GM12873 (cell line): ENCODE data around the gene IQSEC1.
A peak's percentile ranks its signal among the peaks of the same experiment; 100 is the strongest.

Experiments
- TF ChIP-seq, protein P1 (sequence below): IDR thresholded peaks from 2 replicates; pipeline ENCODE4 v1.5.1; 2012; ENCODE audit warnings: low read depth, mild to moderate bottlenecking, moderate library complexity, low read length, control low read depth; ENCODE audit not compliant: insufficient read depth; ENCODE audit errors: missing control alignments

Gene IQSEC1

DNA sequence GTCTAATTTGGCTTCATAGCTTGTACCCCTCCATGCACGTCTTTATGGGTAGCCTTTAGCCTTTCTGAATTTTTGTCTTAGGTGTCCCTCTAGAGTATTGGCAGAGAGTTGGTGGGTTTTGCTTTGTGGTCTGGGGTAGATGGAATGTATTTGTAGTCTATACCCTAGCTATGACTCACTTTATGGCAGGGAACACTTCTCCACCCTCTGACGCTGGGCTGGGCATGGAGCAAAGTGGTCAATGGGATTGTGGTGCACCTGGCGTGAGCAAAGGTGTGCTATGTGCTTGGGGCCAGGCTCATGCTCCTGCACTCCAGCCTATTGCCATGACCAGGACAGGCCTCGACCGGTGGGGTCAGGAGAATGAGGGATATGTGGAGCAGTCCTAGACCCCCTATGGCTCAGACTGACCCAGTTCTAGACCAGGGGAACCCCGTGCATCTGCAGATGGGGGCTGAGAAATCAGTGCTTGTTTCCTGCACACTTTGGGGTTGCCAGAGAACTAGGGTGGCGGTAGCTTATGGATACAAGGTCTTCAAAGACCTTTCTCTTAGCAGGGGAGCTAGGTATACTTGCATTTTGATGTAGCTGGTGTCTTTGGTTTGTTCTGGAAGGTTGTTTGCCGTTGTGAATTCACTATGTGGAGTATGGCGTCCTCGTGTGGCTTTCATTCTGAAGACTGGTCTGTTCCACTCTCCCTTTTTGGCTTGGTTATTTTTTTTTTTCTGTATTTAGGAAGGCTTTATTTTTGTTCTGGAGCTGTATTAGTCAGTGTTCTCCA lies 182.4 kb downstream of the IQSEC1 start:
- TF ChIP-seq, protein P1, sequence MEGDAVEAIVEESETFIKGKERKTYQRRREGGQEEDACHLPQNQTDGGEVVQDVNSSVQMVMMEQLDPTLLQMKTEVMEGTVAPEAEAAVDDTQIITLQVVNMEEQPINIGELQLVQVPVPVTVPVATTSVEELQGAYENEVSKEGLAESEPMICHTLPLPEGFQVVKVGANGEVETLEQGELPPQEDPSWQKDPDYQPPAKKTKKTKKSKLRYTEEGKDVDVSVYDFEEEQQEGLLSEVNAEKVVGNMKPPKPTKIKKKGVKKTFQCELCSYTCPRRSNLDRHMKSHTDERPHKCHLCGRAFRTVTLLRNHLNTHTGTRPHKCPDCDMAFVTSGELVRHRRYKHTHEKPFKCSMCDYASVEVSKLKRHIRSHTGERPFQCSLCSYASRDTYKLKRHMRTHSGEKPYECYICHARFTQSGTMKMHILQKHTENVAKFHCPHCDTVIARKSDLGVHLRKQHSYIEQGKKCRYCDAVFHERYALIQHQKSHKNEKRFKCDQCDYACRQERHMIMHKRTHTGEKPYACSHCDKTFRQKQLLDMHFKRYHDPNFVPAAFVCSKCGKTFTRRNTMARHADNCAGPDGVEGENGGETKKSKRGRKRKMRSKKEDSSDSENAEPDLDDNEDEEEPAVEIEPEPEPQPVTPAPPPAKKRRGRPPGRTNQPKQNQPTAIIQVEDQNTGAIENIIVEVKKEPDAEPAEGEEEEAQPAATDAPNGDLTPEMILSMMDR: peak; percentile 6

DNA sequence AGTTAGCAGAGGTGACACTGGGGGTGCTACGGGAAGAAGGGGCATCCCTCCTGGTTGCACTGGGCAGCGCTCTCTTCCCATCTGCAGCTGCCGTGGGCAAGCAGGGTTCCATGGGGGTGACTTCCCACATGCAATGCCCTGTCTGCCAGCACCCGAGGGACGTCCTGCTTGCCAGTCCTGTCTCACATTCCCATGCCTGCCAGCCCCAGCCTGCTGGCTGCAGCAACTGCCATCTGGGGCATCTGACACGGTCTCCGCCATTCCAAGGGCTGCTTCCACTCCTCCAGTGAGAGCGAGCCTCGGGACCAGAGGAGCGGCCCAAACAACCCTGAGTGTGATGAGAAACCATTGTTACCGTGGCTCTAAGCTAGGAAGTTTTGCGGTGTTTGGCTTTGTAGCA lies 186.5 kb downstream of the IQSEC1 start:
- TF ChIP-seq, protein P1: no peak

DNA sequence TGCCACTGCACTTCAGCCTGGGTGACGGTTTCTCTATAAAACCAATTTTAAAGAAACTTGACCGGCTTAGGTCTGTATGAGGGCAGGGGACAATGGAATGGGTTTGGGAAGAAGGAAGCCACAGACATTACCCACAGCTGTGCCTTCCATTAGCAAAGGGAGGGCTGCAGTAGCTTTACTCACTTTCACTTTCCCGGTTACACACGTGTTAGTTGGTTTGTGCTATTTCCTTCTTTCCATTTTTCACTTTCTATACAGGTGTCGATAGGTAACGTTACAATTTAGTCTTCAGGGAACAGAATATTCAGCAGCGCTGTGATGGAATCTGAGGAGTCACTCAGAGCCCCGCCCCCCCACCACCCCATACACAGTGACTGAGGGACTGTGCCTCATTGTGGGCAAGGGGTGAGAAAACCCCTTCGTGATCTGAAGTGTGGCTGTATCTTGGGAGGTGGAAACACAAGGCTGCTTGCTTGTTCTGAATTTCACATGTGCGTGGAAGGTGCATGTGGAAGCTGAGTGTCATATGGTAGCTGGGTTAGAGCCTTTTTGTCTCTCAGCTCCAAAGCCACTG lies 187.0 kb downstream of the IQSEC1 start:
- TF ChIP-seq, protein P1: no peak

DNA sequence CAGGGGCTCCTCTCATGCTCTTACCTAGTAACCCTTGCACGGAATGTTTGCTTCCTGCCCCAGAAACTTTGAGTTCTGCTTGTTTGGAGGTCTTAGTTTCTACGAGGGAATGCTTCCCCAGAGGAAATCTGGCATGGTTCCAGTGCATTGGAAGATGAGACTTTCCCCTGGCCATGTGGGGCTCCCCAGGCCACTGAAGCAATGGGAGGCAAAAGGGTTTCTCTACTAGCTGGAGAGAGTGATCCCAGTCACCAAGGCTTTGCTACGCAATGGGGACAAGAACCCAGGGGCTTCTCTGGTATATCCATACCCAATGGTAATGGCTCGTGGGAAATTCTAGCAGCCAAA lies 187.7 kb downstream of the IQSEC1 start:
- TF ChIP-seq, protein P1: no peak

DNA sequence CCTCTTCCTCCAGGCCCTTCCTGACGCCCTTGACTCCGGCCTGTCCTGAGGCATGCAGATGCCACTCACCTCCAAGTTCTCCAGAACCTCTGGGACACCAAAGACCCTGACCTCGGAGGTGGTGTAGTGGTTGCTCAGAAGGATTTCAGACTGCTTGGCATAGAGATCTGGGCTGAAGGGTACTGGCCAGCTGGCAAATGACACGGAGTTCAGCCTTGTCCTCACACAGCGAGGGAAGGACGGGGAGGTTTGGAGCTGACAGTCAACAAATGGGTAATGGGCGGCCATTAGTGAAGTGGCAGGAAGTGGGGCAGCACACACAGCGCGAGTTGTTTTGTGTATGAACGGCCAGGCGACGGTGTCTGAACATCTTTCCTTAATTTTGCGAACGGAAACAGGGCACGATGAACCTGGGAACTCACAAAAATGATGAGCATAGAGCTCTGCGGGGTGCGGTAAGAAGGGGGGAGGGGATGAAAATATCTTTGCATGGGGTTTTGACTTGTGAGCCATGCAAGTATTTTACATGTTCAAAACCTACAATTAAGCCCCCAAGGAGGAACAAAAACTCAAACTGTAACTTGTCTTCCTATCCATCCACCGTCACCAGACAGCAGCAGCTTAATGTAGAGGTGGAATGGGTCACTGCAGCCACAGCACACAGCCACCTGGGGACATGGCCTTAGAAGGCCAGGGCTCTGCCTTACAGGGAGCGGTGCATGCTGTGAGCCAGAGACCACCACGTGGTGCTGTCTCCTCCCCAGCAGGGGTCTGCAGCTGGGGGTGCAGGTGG lies 188.2 kb downstream of the IQSEC1 start:
- TF ChIP-seq, protein P1: no peak

DNA sequence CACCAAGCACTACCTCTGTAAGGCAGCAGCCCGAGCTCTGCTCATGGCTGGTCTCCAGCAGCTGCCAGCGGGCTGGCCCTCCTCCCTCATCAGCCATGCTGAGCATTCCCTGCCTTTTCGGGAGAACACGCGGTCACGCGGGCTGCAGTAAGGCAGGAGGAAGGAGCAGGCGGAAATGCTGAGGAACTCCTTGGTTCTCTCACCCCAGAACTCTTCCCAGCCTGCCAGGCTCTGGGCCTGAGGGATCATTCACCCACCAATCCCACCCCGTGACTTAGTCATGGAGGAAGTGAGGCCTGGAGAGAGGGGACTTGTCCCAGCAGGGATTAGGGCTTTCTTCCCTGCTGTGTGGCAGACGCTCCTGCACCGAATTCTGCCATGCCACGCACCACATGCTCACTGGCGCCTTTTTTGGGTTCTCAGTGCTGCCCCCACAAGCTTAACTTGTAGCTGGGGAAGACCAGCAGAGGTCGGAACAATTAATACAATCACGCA lies 189.0 kb downstream of the IQSEC1 start:
- TF ChIP-seq, protein P1: no peak
